IMR-90 (cell line): ENCODE results near the gene RASSF5. TPM values are rescaled to one million over a fixed set of nuclear protein-coding genes. Genes with fewer than 3 reads are reported as not detected.
A peak's percentile ranks its signal among the peaks of the same experiment; 100 is the strongest.

Experiments used
- ATAC-seq: fragments of 200-7000 bp; cut with Tn5 transposase; 2 replicates; pipeline ENCODE4 v1.9.1; 2020; ENCODE audit warnings: low read depth, mild to moderate bottlenecking, moderate library complexity
- BruUV-seq: library from RNA; stranded (reverse); fragments of 400-500 nt; replicated peaks from 2 replicates; lab custom pipeline; 2021; lab: Mats Ljungman, UMichigan
- CTCF ChIA-PET: fragments of 300-600 bp; formaldehyde crosslinking; extraction: SDS; loops from one replicate; lab custom pipeline; 2021; ENCODE audit warnings: antibody characterized with exemption; lab: Yijun Ruan, JAX
- POLR2A ChIA-PET: fragments of 300-600 bp; sonication (Branson Sonifier 250); formaldehyde crosslinking; loops from one replicate; lab custom pipeline; 2022; ENCODE audit warnings: antibody characterized with exemption; ENCODE audit not compliant: unreplicated experiment; lab: Charles Lee
- DNase-seq: peaks from one replicate; pipeline ENCODE4 v3.0.0; 2013
- H2AFZ ChIP-seq: replicated peaks from 2 replicates; pipeline ENCODE3; 2013; ENCODE audit warnings: low read length, mild to moderate bottlenecking; ENCODE audit not compliant: poor library complexity
- H2AK5ac ChIP-seq: 2 replicates; pipeline ENCODE4 v1.6.1; 2013; ENCODE audit warnings: low read depth, low read length, inconsistent platforms
- H2AK9ac ChIP-seq: replicated peaks from 2 replicates; pipeline ENCODE3; 2013; ENCODE audit warnings: mild to moderate bottlenecking, low read depth, low read length, moderate library complexity; ENCODE audit not compliant: poor library complexity
- H2BK120ac ChIP-seq: 2 replicates; pipeline ENCODE4 v1.6.1; 2013; ENCODE audit warnings: low read depth, low read length, inconsistent platforms
- H2BK15ac ChIP-seq: 3 replicates; pipeline ENCODE4 v1.6.1; 2013; ENCODE audit warnings: low read depth, low read length, inconsistent platforms
- H2BK20ac ChIP-seq: 2 replicates; pipeline ENCODE4 v1.6.1; 2013; ENCODE audit warnings: low read depth, mild to moderate bottlenecking, inconsistent platforms, low read length, moderate library complexity
- H2BK5ac ChIP-seq: 2 replicates; pipeline ENCODE4 v1.6.1; 2013; ENCODE audit warnings: mild to moderate bottlenecking, low read depth, low read length, inconsistent platforms; ENCODE audit not compliant: poor library complexity, severe bottlenecking
- H3K14ac ChIP-seq: replicated peaks from 2 replicates; pipeline ENCODE4 v1.6.1; 2013; ENCODE audit warnings: low read depth, low read length, inconsistent platforms
- H3K18ac ChIP-seq: 2 replicates; pipeline ENCODE4 v1.6.1; 2013; ENCODE audit warnings: low read depth, low read length, control low read depth
- H3K23ac ChIP-seq: 2 replicates; pipeline ENCODE4 v1.6.1; 2013; ENCODE audit warnings: low read depth, low read length, inconsistent platforms
- H3K27ac ChIP-seq: 2 replicates; pipeline ENCODE4 v1.5.1; 2013; ENCODE audit warnings: mild to moderate bottlenecking, control low read depth, low read length; ENCODE audit not compliant: insufficient read depth
- H3K27me3 ChIP-seq: 2 replicates; pipeline ENCODE4 v1.6.1; 2013; ENCODE audit warnings: low read length; ENCODE audit not compliant: control insufficient read depth, insufficient read depth
- H3K36me3 ChIP-seq: 2 replicates; pipeline ENCODE4 v1.6.1; 2013; ENCODE audit warnings: low read length, mixed read lengths; ENCODE audit not compliant: control insufficient read depth, insufficient read depth
- H3K4ac ChIP-seq: 2 replicates; pipeline ENCODE4 v1.6.1; 2013; ENCODE audit warnings: low read depth, low read length, inconsistent platforms
- H3K4me1 ChIP-seq: 2 replicates; pipeline ENCODE4 v1.6.1; 2013; ENCODE audit warnings: low read length, mixed read lengths; ENCODE audit not compliant: control insufficient read depth, insufficient read depth
- H3K4me2 ChIP-seq: 2 replicates; pipeline ENCODE4 v1.6.1; 2013; ENCODE audit warnings: low read depth, mild to moderate bottlenecking, control low read depth, low read length, moderate library complexity
- H3K4me3 ChIP-seq: 2 replicates; pipeline ENCODE4 v1.5.1; 2013; ENCODE audit warnings: low read depth, mild to moderate bottlenecking, control low read depth, low read length, moderate library complexity; ENCODE audit not compliant: insufficient read depth
- H3K56ac ChIP-seq: 2 replicates; pipeline ENCODE4 v1.6.1; 2013; ENCODE audit warnings: low read length, inconsistent platforms; ENCODE audit not compliant: insufficient read depth; ENCODE audit errors: extremely low read depth
- H3K79me1 ChIP-seq, 2 experiments: 2 replicates each; pipeline ENCODE4 v1.6.1; 2013; ENCODE audit warnings: low read length in 2 of 2, inconsistent platforms in 1 of 2, low read depth in 1 of 2
- H3K9ac ChIP-seq: 2 replicates; pipeline ENCODE4 v1.6.1; 2013; ENCODE audit warnings: low read depth, low read length, control low read depth
- H3K9me1 ChIP-seq: 2 replicates; pipeline ENCODE4 v1.6.1; 2013; ENCODE audit warnings: low read length, inconsistent platforms; ENCODE audit not compliant: insufficient read depth
- H3K9me3 ChIP-seq: 2 replicates; pipeline ENCODE4 v1.6.1; 2013; ENCODE audit warnings: low read length; ENCODE audit not compliant: control insufficient read depth, insufficient read depth
- H4K20me1 ChIP-seq: 2 replicates; pipeline ENCODE4 v1.6.1; 2013; ENCODE audit warnings: low read length, inconsistent platforms; ENCODE audit not compliant: insufficient read depth
- H4K5ac ChIP-seq: 2 replicates; pipeline ENCODE4 v1.6.1; 2013; ENCODE audit warnings: mild to moderate bottlenecking, low read depth, low read length, control low read depth
- H4K8ac ChIP-seq, 2 experiments: 2 replicates each; pipeline ENCODE4 v1.6.1; 2013; ENCODE audit warnings: low read depth in 2 of 2, low read length in 2 of 2, control low read depth in 1 of 2, inconsistent platforms in 1 of 2
- H4K91ac ChIP-seq: 2 replicates; pipeline ENCODE4 v1.6.1; 2013; ENCODE audit warnings: low read depth, low read length, inconsistent platforms; ENCODE audit not compliant: insufficient read depth
- CEBPB ChIP-seq: IDR thresholded peaks from 2 replicates; pipeline ENCODE4 v1.6.1; 2012; ENCODE audit warnings: low read depth, low read length, improper control_type of control experiment
- CHD1 ChIP-seq: IDR thresholded peaks from 2 replicates; pipeline ENCODE4 v1.6.1; 2012; ENCODE audit warnings: low read depth, low read length, improper control_type of control experiment
- MAFK ChIP-seq: IDR thresholded peaks from 2 replicates; pipeline ENCODE4 v1.6.1; 2012; ENCODE audit warnings: low read depth, low read length, improper control_type of control experiment
- MXI1 ChIP-seq: IDR thresholded peaks from 2 replicates; pipeline ENCODE4 v1.6.1; 2012; ENCODE audit warnings: low read depth, mild to moderate bottlenecking, low read length, moderate library complexity, borderline replicate concordance
- POLR2A ChIP-seq: IDR thresholded peaks from 2 replicates; pipeline ENCODE4 v1.6.1; 2012; ENCODE audit warnings: mild to moderate bottlenecking, low read depth, low read length
- RFX5 ChIP-seq: IDR thresholded peaks from 2 replicates; pipeline ENCODE4 v1.8.0; 2012; ENCODE audit warnings: low read depth, mild to moderate bottlenecking, low read length, moderate library complexity
- WGBS, 2 experiments: methylation state at CpG; one replicate each; pipeline versions ENCODE4 v1.1.5 to v1.1.7; 2013; ENCODE audit warnings: missing lambda C conversion rate in 2 of 2; ENCODE audit not compliant: insufficient read length in 1 of 2; ENCODE audit errors: extremely low coverage in 2 of 2; 5-methylcytosine and 5-hydroxymethylcytosine counted together
- dilution Hi-C: fragments of 300-500 bp; cut with HindIII; formaldehyde crosslinking; loops from one replicate; pipeline ENCODE4 v1.14.3; 2018; ENCODE audit warnings: low sequenced_read_pairs; ENCODE audit not compliant: unreplicated experiment
- in situ Hi-C: fragments of 300-500 bp; cut with MboI; formaldehyde crosslinking; loops from 3 replicates; pipeline ENCODE4 v1.14.3; 2019; ENCODE audit warnings: low sequenced_read_pairs, inconsistent platforms, mixed read lengths
- intact Hi-C: fragments of 100-400 bp; cut with micrococcal nuclease; formaldehyde crosslinking; loops from 2 replicates; pipeline ENCODE4 v1.10.0; 2022
- polyA plus RNA-seq, 3 experiments: library from polyadenylated mRNA; depleted of rRNA; stranded (reverse); fragments of >200 nt; gene quantifications; 2 replicates each; pipeline ENCODE4 v1.2.3, GENCODE V29; 2012; ENCODE audit warnings: low replicate concordance in 1 of 3
- total RNA-seq: library from RNA; depleted of rRNA; stranded (reverse); fragments of >200 nt; gene quantifications from 2 replicates; pipeline ENCODE4 v1.2.3, GENCODE V29; 2012

Gene RASSF5
- total and polyA plus RNA-seq, 2 of the 4 experiments (the other 2 are of a cell fraction): 0.18 to 1.1 TPM

GRCh38 chr1:206472024-206472423 lies 35.3 kb upstream of the RASSF5 start:
- dilution Hi-C loops (no loop called here), in situ Hi-C loops (no loop called here), intact Hi-C loops (loop anchor here (10.0 kb wide), 1 partner anchor 513 kb away; no protein-coding TSS in a partner anchor)
- ChIA-PET POLR2A (no interaction called here), CTCF (interaction anchor here (0.7 to 1.4 kb wide), 2 partner anchors 7 to 42 kb away, joined by 3 to 4 read pairs; no protein-coding TSS in a partner anchor)
- no TSS peak for BruUV-seq
- Histone ChIP-seq H4K5ac (peak overlapping the region; percentile 25), H2AFZ (no peak overlapping the region), H2AK9ac (no peak overlapping the region), H3K27ac (peak overlapping the region; percentile 15; the same call in 1 of the 2 replicates), H2BK15ac (peak overlapping the region; percentile 76; the same call in 1 of the 3 replicates), H2BK5ac (peak overlapping the region; percentile 52), H3K27me3 (no peaks in the 10 kb centered on the region), H3K14ac (peak overlapping the region; percentile 43; the same call in 1 of the 2 replicates), H2AK5ac (peak overlapping the region; percentile 67; the same call in 1 of the 2 replicates), H3K56ac (peak overlapping the region; percentile 50; the same call in 1 of the 2 replicates), H3K9ac (no peak overlapping the region), H3K4me3 (no peak overlapping the region), H3K4ac (peak overlapping the region; percentile 93), H3K36me3 (peaks cover 23% of the 10 kb centered on the region; the same call in 1 of the 2 replicates), H4K91ac (peak overlapping the region; percentile 43; the same call in 1 of the 2 replicates), H4K8ac (peak overlapping the region in 1 of 2 experiments; percentile 91; a peak in 2 of 4 replicates), H3K18ac (peak overlapping the region; percentile 58; the same call in 1 of the 2 replicates), H3K9me3 (no peaks in the 10 kb centered on the region), H2BK120ac (peak overlapping the region; percentile 63; the same call in 1 of the 2 replicates), H4K20me1 (no peaks in the 10 kb centered on the region), H3K4me1 (peaks cover 22% of the 10 kb centered on the region), H3K79me1 (peaks cover 19 to 28% of the 10 kb centered on the region in 2 experiments), H3K4me2 (peak overlapping the region; percentile 70; the same call in 1 of the 2 replicates), H3K23ac (peak overlapping the region; percentile 44; the same call in 1 of the 2 replicates), H2BK20ac (0 out of 2 replicates have a peak overlapping the region, but pooled peaks have one; percentile 58), H3K9me1 (peaks cover 8% of the 10 kb centered on the region)
- DNase-seq (no peak), ATAC-seq (no peak)
- TF ChIP-seq CHD1 (no peak), MXI1 (no peak), RFX5 (no peak), MAFK (no peak), POLR2A (no peak), CEBPB (no peak)
- WGBS, 2 experiments: no CpG with 5 or more reads among the region's 2 CpGs
